ENCODE results near the gene KDELR1. TPM values are rescaled to one million over a fixed set of nuclear protein-coding genes. Genes with fewer than 3 reads are reported as not detected.

KDELR1 gene
- total RNA-seq, 4 donors from 2014 or later: 60.4 to 87.9 (median 70.8) TPM

GRCh38 chr19:48382286-48382685 lies 9.1 kb downstream of the KDELR1 start:
- H3K4me3 ChIP-seq: no peak overlapping the region
- no peaks in the 10 kb centered on the region for H3K4me1 ChIP-seq
- WGBS, 2 donors (ENCODE audit: low coverage in 1 of 2): 82 to 94% methylated on average over 2 to 3 of the region's 8 CpGs
- ATAC-seq: no peak
- H3K36me3 ChIP-seq: peaks cover 0 to 68% of the 10 kb centered on the region in 2 donors
- TF ChIP-seq CTCF (IDR thresholded peaks at IDR 0.05) (no peak), EP300 (IDR thresholded peaks at IDR 0.05) (no peak), POLR2AphosphoS5 (IDR thresholded peaks at IDR 0.05) (no peak), POLR2A (IDR thresholded peaks at IDR 0.05) (no peak)
- H3K27me3 ChIP-seq: no peaks in the 10 kb centered on the region
- H3K27ac ChIP-seq: no peak overlapping the region
- H3K9me3 ChIP-seq: no peaks in the 10 kb centered on the region

- Histone ChIP-seq H3K4me3 (no peak overlapping the region), H3K27ac (no peak overlapping the region), H3K36me3 (peaks cover 0 to 58% of the 10 kb centered on the region in 2 donors), H3K27me3 (no peaks in the 10 kb centered on the region), H3K4me1 (no peaks in the 10 kb centered on the region), H3K9me3 (no peaks in the 10 kb centered on the region)
- TF ChIP-seq CTCF (IDR thresholded peaks at IDR 0.05) (no peak), POLR2AphosphoS5 (IDR thresholded peaks at IDR 0.05) (no peak), POLR2A (IDR thresholded peaks at IDR 0.05) (no peak), EP300 (IDR thresholded peaks at IDR 0.05) (no peak)
- ATAC-seq: no peak
- WGBS, 2 donors (ENCODE audit: low coverage in 1 of 2): 71 to 77% methylated on average over 2 to 8 of the region's 11 CpGs
Measured at GRCh38 chr19:48381178-48381950, 10.0 kb downstream of the KDELR1 start.

- no peaks in the 10 kb centered on the region for H3K27me3 ChIP-seq
- no peak overlapping the region for H3K4me3 ChIP-seq
- no peaks in the 10 kb centered on the region for H3K9me3 ChIP-seq
- H3K4me1 ChIP-seq: no peaks in the 10 kb centered on the region
- no peak overlapping the region for H3K27ac ChIP-seq
- TF ChIP-seq POLR2A (IDR thresholded peaks at IDR 0.05) (no peak), EP300 (IDR thresholded peaks at IDR 0.05) (no peak), CTCF (IDR thresholded peaks at IDR 0.05) (no peak), POLR2AphosphoS5 (IDR thresholded peaks at IDR 0.05) (no peak)
- 63 to 64% methylated on average over 4 to 5 of the region's 5 CpGs for WGBS, 2 donors (ENCODE audit: low coverage in 1 of 2)
- peaks cover 0 to 35% of the 10 kb centered on the region in 2 donors for H3K36me3 ChIP-seq
- no peak for ATAC-seq
Measured at GRCh38 chr19:48379058-48379457, 12.3 kb downstream of the KDELR1 start.

- Histone ChIP-seq H3K36me3 (peaks cover 0 to 27% of the 10 kb centered on the region in 2 donors), H3K27me3 (no peaks in the 10 kb centered on the region), H3K27ac (no peak overlapping the region), H3K9me3 (no peaks in the 10 kb centered on the region), H3K4me3 (no peak overlapping the region), H3K4me1 (no peaks in the 10 kb centered on the region)
- WGBS, 2 donors (ENCODE audit: low coverage in 1 of 2): 94 to 97% methylated on average over 4 to 7 of the region's 10 CpGs
- no peak for TF ChIP-seq EP300 (IDR thresholded peaks at IDR 0.05)
- TF ChIP-seq CTCF (IDR thresholded peaks at IDR 0.05): no peak
- no peak for TF ChIP-seq POLR2AphosphoS5 (IDR thresholded peaks at IDR 0.05)
- TF ChIP-seq POLR2A (IDR thresholded peaks at IDR 0.05): no peak
- no peak for ATAC-seq
Measured at GRCh38 chr19:48378194-48378570, 13.2 kb downstream of the KDELR1 start.

- H3K9me3 ChIP-seq: no peaks in the 10 kb centered on the region
- 60 to 84% methylated on average over 1 to 7 of the region's 11 CpGs for WGBS, 2 donors (ENCODE audit: low coverage in 1 of 2)
- no peaks in the 10 kb centered on the region for H3K36me3 ChIP-seq
- no peaks in the 10 kb centered on the region for H3K27me3 ChIP-seq
- no peak overlapping the region for H3K27ac ChIP-seq
- TF ChIP-seq POLR2A (IDR thresholded peaks at IDR 0.05): no peak
- no peak for TF ChIP-seq CTCF (IDR thresholded peaks at IDR 0.05)
- TF ChIP-seq POLR2AphosphoS5 (IDR thresholded peaks at IDR 0.05): no peak
- TF ChIP-seq EP300 (IDR thresholded peaks at IDR 0.05): no peak
- no peak overlapping the region for H3K4me3 ChIP-seq
- ATAC-seq: no peak
- H3K4me1 ChIP-seq: no peaks in the 10 kb centered on the region
Measured at GRCh38 chr19:48373567-48373966, 17.8 kb downstream of the KDELR1 start.

Measured in gastroesophageal sphincter (tissue), 4 donors.